NCI-H2196 treated with DMSO at 0.1 percent for 48 hours (cell line): ENCODE data around the gene GGACT.
"Not testable (repeated sequence)": the region's sequence is repeated elsewhere in the genome, so short reads cannot be mapped to it uniquely, and the experiment has no call there.

Experiments
- DNase-seq: peaks from one replicate; lab custom pipeline; 2025; ENCODE audit not compliant: unreplicated experiment; lab: John Stamatoyannopoulos, UW

Gene GGACT

GRCh38 chr13:100532090-100532766 lies 56.4 kb downstream of the GGACT start:
- DNase-seq = no peak

DNA sequence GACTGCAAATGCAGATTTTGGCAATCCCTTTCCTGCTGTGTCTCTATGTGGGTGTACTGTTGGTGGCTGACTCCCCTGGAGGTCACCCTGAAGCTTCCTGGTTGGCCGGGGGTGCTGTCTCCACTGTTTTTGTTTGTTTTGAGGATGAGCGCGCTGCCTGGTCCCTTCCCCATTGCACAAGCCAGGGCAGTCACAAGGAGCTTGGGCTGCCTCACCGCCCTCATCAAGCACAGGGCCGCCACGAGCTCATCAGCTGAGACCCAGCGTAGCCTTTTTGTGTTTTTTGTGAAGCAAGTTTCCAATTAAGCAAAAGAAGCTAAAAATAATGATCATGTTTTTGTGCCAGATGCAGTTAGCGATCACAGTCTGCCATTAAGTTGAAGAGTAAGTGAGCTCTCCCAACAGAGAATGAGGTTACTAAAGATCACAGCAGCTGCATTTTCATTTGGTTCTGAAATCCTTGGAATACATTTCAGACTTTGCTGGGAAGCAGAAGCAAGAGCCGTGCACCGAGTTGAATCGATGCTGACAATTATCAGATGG lies 57.8 kb downstream of the GGACT start:
- DNase-seq = no peak

GRCh38 chr13:100529666-100530377 lies 58.8 kb downstream of the GGACT start:
- no peak for DNase-seq

DNA sequence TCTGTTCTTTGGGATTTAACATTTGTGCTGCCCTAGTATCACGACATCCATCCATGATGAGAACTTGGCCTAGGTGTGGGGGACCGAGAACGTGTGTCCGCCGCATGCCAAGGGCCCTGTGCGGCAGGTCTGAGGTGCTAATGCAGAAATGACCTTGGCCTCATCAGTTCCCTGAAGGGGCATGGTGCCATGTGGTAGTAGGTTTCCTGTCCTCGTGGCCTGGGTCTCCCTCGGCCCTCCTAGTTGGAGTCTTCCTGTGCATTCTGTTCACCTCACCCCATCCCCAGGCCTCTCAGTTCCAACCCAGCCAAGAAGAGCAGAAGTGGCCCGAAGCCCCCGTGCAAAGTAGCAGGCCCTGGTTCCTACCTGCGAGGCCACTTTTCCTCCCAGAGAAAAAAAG lies 59.8 kb downstream of the GGACT start:
- no peak for DNase-seq

DNA sequence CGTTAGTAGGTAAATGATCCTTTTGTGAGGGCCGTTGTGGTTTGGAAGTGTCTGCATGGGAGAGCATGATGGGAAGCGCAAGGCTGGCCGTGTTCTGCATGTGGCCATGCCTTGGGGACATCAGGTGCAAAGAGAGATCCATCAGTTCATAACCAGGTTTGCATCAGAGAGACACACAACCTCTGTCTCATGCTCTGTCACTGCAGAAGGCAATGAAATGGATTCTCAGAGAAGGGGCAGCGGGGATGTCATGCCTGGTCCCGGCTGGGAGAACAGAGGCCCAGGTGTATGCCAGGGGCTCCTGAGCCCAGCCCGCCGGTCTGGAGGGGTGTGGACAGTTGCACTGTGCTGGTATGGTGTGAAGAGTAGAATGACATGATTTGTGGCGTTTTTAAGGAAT lies 60.2 kb downstream of the GGACT start:
- DNase-seq = no peak

DNA sequence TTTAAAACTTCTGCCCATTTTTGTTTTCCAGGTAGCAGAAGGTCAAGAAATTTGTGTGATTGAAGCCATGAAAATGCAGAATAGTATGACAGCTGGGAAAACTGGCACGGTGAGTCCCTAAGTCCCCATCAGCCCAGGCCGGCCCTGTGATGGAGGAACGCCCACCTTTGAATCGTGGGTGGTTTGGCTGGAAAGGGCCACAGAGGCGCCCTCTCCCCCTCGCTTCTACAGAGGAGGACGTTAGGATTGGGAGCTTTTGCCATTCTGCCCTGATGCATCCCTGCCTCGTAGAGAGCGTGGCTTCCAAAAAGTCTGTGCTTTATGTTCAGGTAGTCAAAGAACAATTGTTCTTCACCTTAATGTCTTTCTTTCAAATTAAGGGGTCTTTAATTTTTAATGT lies 60.9 kb downstream of the GGACT start:
- no peak for DNase-seq

- DNase-seq = no peak
These were observed 62.1 kb downstream of the GGACT start for GRCh38 chr13:100526318-100527000.

DNA sequence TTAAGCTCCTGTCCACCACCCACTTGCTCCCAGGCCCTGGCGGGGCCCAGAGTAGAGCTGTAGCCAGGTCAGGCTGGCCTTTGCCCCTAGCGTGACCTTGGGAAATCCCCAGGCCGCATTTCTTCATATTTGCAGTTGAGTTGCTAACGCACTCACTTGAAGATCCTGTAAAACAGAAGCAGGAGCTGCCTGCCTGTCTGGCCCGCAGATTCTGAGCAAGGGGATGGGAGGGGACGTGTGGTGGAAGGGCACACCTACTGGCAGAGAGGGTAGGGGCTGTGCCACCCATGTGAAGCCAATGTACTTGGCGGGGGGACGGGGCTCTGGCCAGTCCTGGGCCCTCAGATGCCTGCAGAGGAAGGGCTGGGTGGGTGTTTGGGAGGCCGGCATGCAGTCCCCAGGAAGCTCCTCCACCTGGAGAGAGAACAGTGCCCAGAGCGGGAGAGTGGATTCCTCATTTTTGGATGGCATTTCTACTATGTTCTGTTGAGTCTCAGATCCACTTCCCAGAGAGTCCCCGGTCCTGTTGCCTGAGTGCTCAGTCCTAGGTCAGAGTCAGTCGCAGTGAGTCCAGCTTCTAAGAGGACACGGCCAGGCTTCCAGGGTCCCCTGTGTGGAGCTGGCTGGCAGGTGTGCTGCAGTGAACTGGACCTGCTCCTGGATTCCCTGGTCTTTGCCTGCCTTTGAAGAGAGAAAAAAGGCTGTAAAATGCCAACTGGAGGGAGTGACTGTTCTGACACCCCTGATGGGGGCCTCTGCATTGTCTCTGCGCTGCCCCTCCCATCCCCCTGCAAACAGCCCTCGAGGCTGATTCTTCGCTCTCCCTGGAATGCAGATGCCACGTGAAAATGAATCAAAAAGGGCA lies 62.9 kb downstream of the GGACT start:
- DNase-seq = no peak

DNA sequence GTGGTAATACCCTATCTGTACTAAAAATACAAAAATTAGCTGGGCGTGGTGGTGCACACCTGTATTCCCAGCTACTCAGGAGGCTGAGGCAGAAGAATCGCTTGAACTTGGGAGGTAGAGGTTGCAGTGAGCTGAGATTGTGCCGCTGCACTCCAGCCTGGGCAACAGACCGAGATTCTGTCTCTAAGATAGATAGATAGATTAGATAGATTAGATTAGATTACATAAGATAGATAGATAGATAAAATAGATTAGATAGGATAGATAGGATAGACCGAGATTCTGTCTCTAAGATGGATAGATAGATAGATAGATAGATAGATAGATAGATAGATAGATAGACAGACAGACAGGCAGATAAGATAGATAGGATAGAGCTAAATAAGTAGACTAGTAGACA lies 63.9 kb downstream of the GGACT start:
- not testable (repeated sequence) for DNase-seq

GRCh38 chr13:100523981-100524386 lies 64.6 kb downstream of the GGACT start:
- no peak for DNase-seq

DNA sequence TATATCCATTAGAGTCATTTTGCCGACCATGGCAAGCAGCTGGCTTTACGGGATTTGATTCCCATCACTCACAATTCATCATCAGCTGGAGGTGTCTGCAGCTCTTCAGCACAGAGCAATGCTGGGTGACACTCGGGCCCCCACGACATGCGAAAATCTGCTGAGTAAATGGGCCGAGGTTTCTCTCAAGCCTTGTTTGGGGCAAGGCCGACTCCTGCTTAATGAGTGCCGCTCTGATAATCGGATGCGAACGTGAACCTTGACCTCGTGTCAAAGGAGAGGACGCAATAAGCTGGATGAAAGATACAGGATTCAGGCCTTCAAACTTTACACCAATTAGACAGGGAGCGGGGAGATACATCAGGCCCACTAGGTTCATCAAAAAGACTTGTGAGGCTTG lies 65.2 kb downstream of the GGACT start:
- no peak for DNase-seq

DNA sequence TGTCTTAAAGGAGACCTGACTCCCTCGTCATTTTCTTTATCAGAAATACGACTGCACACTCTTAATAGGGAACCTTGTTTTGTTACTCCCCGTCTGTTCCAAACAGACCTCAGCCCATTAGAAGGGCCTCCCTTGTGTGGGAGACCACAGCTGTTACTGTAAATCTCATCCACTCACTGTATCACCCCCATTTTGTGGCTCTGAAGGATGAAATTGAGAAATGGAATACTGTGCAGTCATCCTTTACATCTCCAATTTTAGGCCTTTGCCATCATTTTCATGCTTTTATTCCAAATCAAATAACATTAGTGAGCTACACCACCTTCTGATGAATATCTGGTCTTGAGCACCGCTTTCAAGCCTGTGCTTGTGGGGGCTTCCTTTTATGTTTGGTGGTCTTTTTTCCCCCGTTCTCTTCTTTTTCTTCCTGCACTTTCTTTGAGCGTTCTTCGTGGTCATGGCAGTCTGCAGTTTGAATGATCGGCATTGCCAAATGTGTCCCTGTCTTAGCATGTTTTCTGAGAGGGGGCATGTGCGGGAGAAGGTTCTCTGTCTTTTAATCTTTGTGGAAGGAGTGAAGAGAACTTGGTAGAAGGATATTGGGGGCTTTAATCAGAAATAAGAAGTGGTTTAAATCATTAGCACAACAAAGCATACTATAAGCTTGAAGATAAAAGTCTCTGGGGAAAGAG lies 65.8 kb downstream of the GGACT start:
- DNase-seq = no peak

- no peak for DNase-seq
These were observed 66.6 kb downstream of the GGACT start for GRCh38 chr13:100521851-100522617.

DNA sequence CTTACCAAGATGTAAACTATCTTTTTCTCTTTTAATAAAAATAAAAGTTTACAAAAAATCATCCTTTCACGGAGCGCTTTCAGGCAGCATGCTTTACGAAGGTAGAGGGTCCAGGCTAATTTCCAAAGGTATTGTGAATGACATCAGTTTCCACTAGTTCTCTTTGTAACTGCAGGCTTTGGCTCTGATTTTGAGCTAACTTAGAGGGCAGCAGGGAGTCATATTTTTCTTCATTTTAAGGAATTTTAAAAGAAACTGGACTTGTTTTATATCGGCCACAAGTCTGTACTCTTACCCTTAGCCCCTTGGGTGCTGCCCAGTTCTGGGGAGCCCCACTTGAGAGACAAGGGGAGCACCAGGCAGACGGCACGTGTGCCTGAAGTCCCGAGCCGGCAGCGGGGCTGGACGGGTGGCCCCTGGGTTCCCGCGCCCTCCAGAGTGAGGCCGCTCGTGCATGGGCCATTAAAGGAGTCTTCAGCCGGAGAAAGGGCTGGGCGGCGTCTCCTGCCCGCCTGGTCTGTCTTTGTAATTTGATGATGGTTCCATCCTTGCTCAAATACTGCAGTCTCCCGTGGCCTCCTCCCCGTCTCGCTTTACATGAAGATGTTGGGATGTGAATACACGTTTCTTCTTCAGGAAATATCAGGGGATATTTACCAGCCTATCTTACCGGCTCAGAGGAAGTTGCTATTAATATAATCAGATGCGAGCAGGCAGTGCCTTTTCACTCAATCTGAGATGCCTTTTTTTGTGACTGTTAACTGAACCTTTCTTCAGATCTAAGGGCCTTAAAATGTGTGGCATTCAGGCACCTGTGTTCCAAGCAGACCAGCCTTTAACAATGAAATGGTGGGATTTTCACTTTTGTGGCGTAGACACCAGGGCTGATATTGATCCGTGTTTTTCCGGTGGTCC lies 67.4 kb downstream of the GGACT start:
- DNase-seq = no peak

DNA sequence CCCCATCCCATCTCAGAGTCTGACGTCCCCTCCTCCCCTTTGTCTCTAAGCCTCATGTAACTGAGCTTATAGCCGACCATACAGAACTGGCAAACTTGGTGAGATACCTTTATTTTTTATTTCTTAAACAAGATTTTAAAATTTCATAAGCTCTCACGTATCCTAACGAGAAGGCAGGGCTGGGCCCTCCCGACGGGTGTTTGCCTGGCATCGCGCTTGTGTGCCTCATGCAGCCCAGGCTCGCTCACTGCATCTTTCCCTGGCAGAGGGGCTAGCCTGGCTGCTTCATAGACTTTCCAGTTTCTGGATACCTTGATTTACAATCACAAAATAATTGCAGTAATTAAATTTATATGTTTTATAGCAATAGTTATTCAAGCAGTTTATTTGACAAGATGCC lies 69.0 kb downstream of the GGACT start:
- no peak for DNase-seq

GRCh38 chr13:100518394-100519062 lies 70.1 kb downstream of the GGACT start:
- DNase-seq = no peak

GRCh38 chr13:100517728-100518127 lies 70.9 kb downstream of the GGACT start:
- no peak for DNase-seq

GRCh38 chr13:100517135-100517534 lies 71.5 kb downstream of the GGACT start:
- DNase-seq = no peak
